HEK293 (cell line): ENCODE data around the gene GRK5.
A peak's percentile ranks its signal among the peaks of the same experiment; 100 is the strongest.
"Not testable (repeated sequence)": the region's sequence is repeated elsewhere in the genome, so short reads cannot be mapped to it uniquely, and the experiment has no call there.

Experiments used
- CTCF ChIA-PET: fragments of 350-600 bp; formaldehyde crosslinking; extraction: SDS; loops from one replicate; lab custom pipeline; 2021; ENCODE audit warnings: antibody characterized with exemption; lab: Yijun Ruan, JAX
- POLR2A ChIA-PET: fragments of 300-600 bp; formaldehyde crosslinking; extraction: SDS; loops from one replicate; lab custom pipeline; 2020; ENCODE audit warnings: antibody characterized with exemption, inconsistent platforms; lab: Yijun Ruan, JAX
- H3K27ac ChIP-seq: fragments of 200-500 bp; sonication (Bioruptor generic); 2 replicates; pipeline ENCODE4 v1.5.1; 2014; ENCODE audit warnings: low read depth, low read length, control low read depth, inconsistent platforms; ENCODE audit errors: extremely low read depth
- H3K36me3 ChIP-seq, 2 experiments: fragments of 200-500 bp in 1 of 2; sonication (Bioruptor generic) in 1 of 2; 1 replicate in 1 of 2; 2 replicates in 1 of 2; pipeline ENCODE4 v1.5.1; 2014 to 2017; ENCODE audit warnings: inconsistent platforms in 2 of 2, low read length in 2 of 2; ENCODE audit not compliant: control insufficient read depth in 2 of 2, insufficient read depth in 1 of 2
- H3K4me1 ChIP-seq: fragments of 200-500 bp; sonication (Bioruptor generic); 2 replicates; pipeline ENCODE4 v1.5.1; 2014; ENCODE audit warnings: mild to moderate bottlenecking, low read length, inconsistent platforms; ENCODE audit not compliant: control insufficient read depth, insufficient read depth
- H3K4me3 ChIP-seq: 2 replicates; pipeline ENCODE4 v1.5.1; 2011; ENCODE audit warnings: low read depth, mild to moderate bottlenecking, control low read depth, low read length, moderate library complexity
- H3K9me3 ChIP-seq: fragments of 200-500 bp; sonication (Bioruptor generic); 2 replicates; pipeline ENCODE4 v1.5.1; 2014; ENCODE audit warnings: low read depth, low read length, inconsistent platforms; ENCODE audit not compliant: control insufficient read depth, insufficient read depth
- AEBP2 ChIP-seq: fragments of 450-650 bp; formaldehyde crosslinking; IDR thresholded peaks from 2 replicates; pipeline ENCODE4 v1.5.1; 2016; ENCODE audit warnings: missing biosample characterization, missing genetic modification characterization, borderline replicate concordance
- CTCF ChIP-seq: fragments of 450-650 bp; formaldehyde crosslinking; IDR thresholded peaks from 2 replicates; pipeline ENCODE4 v1.5.1; 2016; ENCODE audit warnings: missing biosample characterization, missing genetic modification characterization
- SETDB1 ChIP-seq: IDR thresholded peaks from one replicate; pipeline ENCODE4 v1.6.1; 2017; ENCODE audit warnings: mild to moderate bottlenecking, low read length, moderate library complexity, mixed read lengths; ENCODE audit not compliant: insufficient read length
- ZBTB8A ChIP-seq: fragments of 450-650 bp; formaldehyde crosslinking; IDR thresholded peaks from 2 replicates; pipeline ENCODE4 v1.5.1; 2016; ENCODE audit warnings: missing biosample characterization, missing genetic modification characterization
- ZFP3 ChIP-seq: fragments of 450-650 bp; formaldehyde crosslinking; IDR thresholded peaks from 2 replicates; pipeline ENCODE4 v1.5.1; 2016; ENCODE audit warnings: low read depth, missing biosample characterization, missing genetic modification characterization
- ZNF202 ChIP-seq: fragments of 450-650 bp; formaldehyde crosslinking; IDR thresholded peaks from 2 replicates; pipeline ENCODE4 v1.5.1; 2016; ENCODE audit warnings: missing biosample characterization, missing genetic modification characterization, borderline replicate concordance
- ZNF214 ChIP-seq: fragments of 450-650 bp; formaldehyde crosslinking; IDR thresholded peaks from 2 replicates; pipeline ENCODE4 v1.5.1; 2017; ENCODE audit warnings: missing biosample characterization, mild to moderate bottlenecking, missing genetic modification characterization, borderline replicate concordance
- ZNF26 ChIP-seq: fragments of 450-650 bp; formaldehyde crosslinking; IDR thresholded peaks from 2 replicates; pipeline ENCODE4 v1.5.1; 2016; ENCODE audit warnings: missing biosample characterization, missing genetic modification characterization
- ZNF366 ChIP-seq: fragments of 450-650 bp; formaldehyde crosslinking; conservative IDR thresholded peaks from 2 replicates; pipeline ENCODE4 v1.5.1; 2016; ENCODE audit warnings: missing biosample characterization, missing genetic modification characterization
- ZNF426 ChIP-seq: fragments of 450-650 bp; formaldehyde crosslinking; IDR thresholded peaks from 2 replicates; pipeline ENCODE4 v1.5.1; 2017; ENCODE audit warnings: missing biosample characterization, missing genetic modification characterization, mild to moderate bottlenecking, inconsistent platforms, moderate library complexity
- ZNF510 ChIP-seq: fragments of 450-650 bp; formaldehyde crosslinking; IDR thresholded peaks from 2 replicates; pipeline ENCODE4 v1.5.1; 2018; ENCODE audit warnings: mild to moderate bottlenecking, missing genetic modification characterization, missing biosample characterization; ENCODE audit not compliant: insufficient replicate concordance
- ZNF548 ChIP-seq: fragments of 450-650 bp; formaldehyde crosslinking; IDR thresholded peaks from 2 replicates; pipeline ENCODE4 v1.5.1; 2016; ENCODE audit warnings: missing biosample characterization, missing genetic modification characterization
- ZNF555 ChIP-seq: fragments of 450-650 bp; formaldehyde crosslinking; conservative IDR thresholded peaks from 2 replicates; pipeline ENCODE4 v1.5.1; 2017; ENCODE audit warnings: missing biosample characterization, mild to moderate bottlenecking, missing genetic modification characterization, inconsistent platforms
- ZNF560 ChIP-seq: fragments of 450-650 bp; formaldehyde crosslinking; IDR thresholded peaks from 2 replicates; pipeline ENCODE4 v1.5.1; 2017; ENCODE audit warnings: missing biosample characterization, missing genetic modification characterization, borderline replicate concordance
- ZNF585B ChIP-seq: fragments of 450-650 bp; formaldehyde crosslinking; IDR thresholded peaks from 2 replicates; pipeline ENCODE4 v1.5.1; 2016; ENCODE audit warnings: missing biosample characterization, missing genetic modification characterization
- ZNF623 ChIP-seq: fragments of 450-650 bp; formaldehyde crosslinking; IDR thresholded peaks from 2 replicates; pipeline ENCODE4 v1.5.1; 2016; ENCODE audit warnings: missing biosample characterization, missing genetic modification characterization
- ZNF785 ChIP-seq: fragments of 450-650 bp; formaldehyde crosslinking; IDR thresholded peaks from 2 replicates; pipeline ENCODE4 v1.5.1; 2016; ENCODE audit warnings: missing biosample characterization, missing genetic modification characterization

GRK5 gene

GRCh38 chr10:119461923-119462322 is 254.6 kb downstream of the GRK5 start (continued):
- no peak for TF ChIP-seq ZNF785 (tag by site-specific recombination)

GRCh38 chr10:119462773-119463172 is 255.4 kb downstream of the GRK5 start:
- POLR2A ChIA-PET, result no interaction called here
- TF ChIP-seq ZNF623 (tag by site-specific recombination) (no peak), ZBTB8A (no peak), ZNF214 (tag by site-specific recombination) (no peak), ZFP3 (tag by site-specific recombination) (no peak), ZNF426 (tag by site-specific recombination) (no peak), ZNF548 (no peak), ZNF26 (tag by site-specific recombination) (no peak), AEBP2 (tag by site-specific recombination) (no peak)
- H3K9me3 ChIP-seq, result no peaks in the 10 kb centered on the region
- CTCF ChIA-PET, result interaction anchor here (0.5 to 0.7 kb wide), 2 partner anchors 13 to 174 kb away, joined by 3 read pairs; no protein-coding TSS in a partner anchor
- H3K4me1 ChIP-seq, result no peaks in the 10 kb centered on the region
- H3K27ac ChIP-seq, result no peak overlapping the region
- no peaks in the 10 kb centered on the region for H3K36me3 ChIP-seq
- no peak overlapping the region for H3K4me3 ChIP-seq

- H3K36me3 ChIP-seq, H3K9me3 ChIP-seq, H3K4me3 ChIP-seq, POLR2A ChIA-PET, H3K27ac ChIP-seq, H3K4me1 ChIP-seq: not testable (repeated sequence)
- TF ChIP-seq SETDB1, result peak; percentile 26
- CTCF ChIA-PET, result interaction anchor here (0.7 kb wide), 1 partner anchor 175 kb away, joined by 3 read pairs; no protein-coding TSS in a partner anchor
These were observed 255.8 kb downstream of the GRK5 start for GRCh38 chr10:119463195-119463594.

GRCh38 chr10:119465085-119465484 is 257.7 kb downstream of the GRK5 start:
- Histone ChIP-seq H3K9me3 (no peaks in the 10 kb centered on the region), H3K4me3 (no peak overlapping the region), H3K27ac (no peak overlapping the region), H3K4me1 (no peaks in the 10 kb centered on the region), H3K36me3 (no peaks in the 10 kb centered on the region)
- ChIA-PET CTCF (no interaction called here), POLR2A (no interaction called here)
- no peak for TF ChIP-seq ZNF202 (tag by site-specific recombination)
- TF ChIP-seq ZNF510 (tag by site-specific recombination), result no peak
- no peak for TF ChIP-seq ZNF555 (tag by site-specific recombination)
- 0 out of 2 replicates have a peak, but pooled peaks have one; percentile 21 for TF ChIP-seq ZNF26 (tag by site-specific recombination)
- TF ChIP-seq ZNF366 (tag by site-specific recombination), result peak; percentile 96
- TF ChIP-seq ZNF585B, result no peak
- no peak for TF ChIP-seq CTCF (tag by site-specific recombination)
- no peak for TF ChIP-seq ZNF560 (tag by site-specific recombination)
